Endodermal cell (in vitro differentiated cells): Measurements from ENCODE around the gene FMNL3. TPM values are rescaled to one million over a fixed set of nuclear protein-coding genes. Genes with fewer than 3 reads are reported as not detected.
A peak's percentile ranks its signal among the peaks of the same experiment; 100 is the strongest.
"Not testable (repeated sequence)": the region's sequence is repeated elsewhere in the genome, so short reads cannot be mapped to it uniquely, and the experiment has no call there.

Experiments used
- DNase-seq: peaks from one replicate; pipeline ENCODE4 v3.0.0-alpha.2; 2017
- H3K27ac ChIP-seq: 2 replicates; pipeline ENCODE4 v1.5.1; 2013; ENCODE audit warnings: mild to moderate bottlenecking, low read depth, low read length, moderate library complexity
- H3K27me3 ChIP-seq: 2 replicates; pipeline ENCODE4 v1.6.1; 2013; ENCODE audit warnings: mild to moderate bottlenecking, low read length, moderate library complexity; ENCODE audit not compliant: insufficient read depth, control insufficient read depth, poor library complexity, severe bottlenecking
- H3K36me3 ChIP-seq: 2 replicates; pipeline ENCODE4 v1.7.0; 2013; ENCODE audit warnings: mild to moderate bottlenecking, low read length, moderate library complexity; ENCODE audit not compliant: control insufficient read depth, insufficient read depth
- H3K4me1 ChIP-seq: one replicate; pipeline ENCODE4 v1.7.0; 2013; ENCODE audit warnings: low read length; ENCODE audit not compliant: control insufficient read depth, insufficient read depth
- H3K4me3 ChIP-seq: 2 replicates; pipeline ENCODE4 v1.5.1; 2013; ENCODE audit warnings: mild to moderate bottlenecking, low read length, moderate library complexity
- H3K9ac ChIP-seq: 2 replicates; pipeline ENCODE4 v1.6.1; 2013; ENCODE audit warnings: mild to moderate bottlenecking, low read length, moderate library complexity; ENCODE audit not compliant: poor library complexity, severe bottlenecking; ENCODE audit errors: extremely low read depth
- H3K9me3 ChIP-seq: 2 replicates; pipeline ENCODE4 v1.6.1; 2013; ENCODE audit warnings: mild to moderate bottlenecking, low read length, moderate library complexity; ENCODE audit not compliant: control insufficient read depth
- H3K27ac Mint-ChIP-seq: 2 replicates; pipeline ENCODE4 v1.8.0; 2020; ENCODE audit warnings: mixed read lengths
- H3K27me3 Mint-ChIP-seq: 2 replicates; pipeline ENCODE4 v1.8.0; 2021; ENCODE audit warnings: mild to moderate bottlenecking, mixed read lengths; ENCODE audit not compliant: insufficient read depth
- H3K36me3 Mint-ChIP-seq: 2 replicates; pipeline ENCODE4 v1.8.0; 2020; ENCODE audit warnings: low read depth, mixed read lengths
- H3K4me1 Mint-ChIP-seq: 2 replicates; pipeline ENCODE4 v1.8.0; 2020; ENCODE audit warnings: mixed read lengths
- H3K4me3 Mint-ChIP-seq: 2 replicates; pipeline ENCODE4 v1.8.0; 2020; ENCODE audit warnings: mild to moderate bottlenecking, moderate library complexity, mixed read lengths
- H3K9me3 Mint-ChIP-seq: 2 replicates; pipeline ENCODE4 v1.8.0; 2020; ENCODE audit warnings: mild to moderate bottlenecking, mixed read lengths
- CTCF ChIP-seq: fragments of 200-600 bp; sonication (generic); conservative IDR thresholded peaks from 2 replicates; pipeline ENCODE4 v1.5.0; 2021; ENCODE audit warnings: antibody characterized with exemption, mild to moderate bottlenecking
- WGBS, 2 experiments: methylation state at CpG; one replicate each; pipeline versions ENCODE4 v1.1.5 to v1.1.7; 2013; ENCODE audit warnings: missing lambda C conversion rate in 2 of 2, mixed read lengths in 1 of 2; ENCODE audit not compliant: insufficient coverage in 1 of 2, insufficient read length in 1 of 2; 5-methylcytosine and 5-hydroxymethylcytosine counted together
- total RNA-seq, 2 donors: library from RNA; stranded (reverse); fragmentation: NEBNext Ultra II Directional in 1 of 2; extraction: Animal tissue kit (Norgen Biotek cat#: 25700) in 1 of 2; gene quantifications; 2 replicates in 1 of 2; 3 replicates in 1 of 2; pipeline ENCODE4 v1.2.1, GENCODE V29; 2021

FMNL3 gene
- total RNA-seq, 2 donors from 2014 or later = 22.4 to 23.5 TPM

GRCh38 chr12:49744363-49744885 is 37.2 kb upstream of the FMNL3 start:
- H3K4me1 ChIP-seq = peaks cover 12% of the 10 kb centered on the region
- TF ChIP-seq CTCF = no peak
- H3K4me3 ChIP-seq = peak overlapping the region; percentile 91
- no peaks in the 10 kb centered on the region for H3K9me3 ChIP-seq
- 93 to 95% methylated on average over 3 of the region's 3 CpGs for WGBS, 2 experiments
- DNase-seq = no peak
- H3K9ac ChIP-seq = no peak overlapping the region
- H3K36me3 ChIP-seq = peaks cover 40% of the 10 kb centered on the region
- Mint-ChIP-seq H3K36me3 (peaks cover 18% of the 10 kb centered on the region), H3K27me3 (no peaks in the 10 kb centered on the region), H3K4me1 (peaks cover 47% of the 10 kb centered on the region), H3K9me3 (no peaks in the 10 kb centered on the region), H3K27ac (peak overlapping the region; percentile 76), H3K4me3 (peak overlapping the region; percentile 6)
- H3K27me3 ChIP-seq = no peaks in the 10 kb centered on the region
- H3K27ac ChIP-seq = no peak overlapping the region

- peaks cover 17% of the 10 kb centered on the region for H3K36me3 Mint-ChIP-seq
- peaks cover 32% of the 10 kb centered on the region for H3K4me1 Mint-ChIP-seq
- peak overlapping the region; percentile 99 for H3K27ac Mint-ChIP-seq
- no peak for TF ChIP-seq CTCF
- Histone ChIP-seq H3K36me3 (peaks cover 29% of the 10 kb centered on the region), H3K4me1 (peaks cover 7% of the 10 kb centered on the region), H3K4me3 (peak overlapping the region; percentile 91), H3K27ac (peak overlapping the region; percentile 96), H3K27me3 (no peaks in the 10 kb centered on the region), H3K9me3 (no peaks in the 10 kb centered on the region), H3K9ac (peak overlapping the region; percentile 97)
- peaks cover 5% of the 10 kb centered on the region for H3K27me3 Mint-ChIP-seq
- H3K4me3 Mint-ChIP-seq = peak overlapping the region; percentile 95
- 0% methylated on average over 8 to 34 of the region's 35 CpGs for WGBS, 2 experiments
- peak; percentile 93 for DNase-seq
- no peaks in the 10 kb centered on the region for H3K9me3 Mint-ChIP-seq
Measured at GRCh38 chr12:49741882-49742620, 34.8 kb upstream of the FMNL3 start.

- no peaks in the 10 kb centered on the region for H3K27me3 ChIP-seq
- TF ChIP-seq CTCF = peak; percentile 94
- peak; percentile 100 for DNase-seq
- Mint-ChIP-seq H3K36me3 (peaks cover 12% of the 10 kb centered on the region), H3K27me3 (peaks cover 5% of the 10 kb centered on the region), H3K27ac (peak within 1 kb of the TSS; percentile 99), H3K4me3 (peak within 1 kb of the TSS; percentile 95), H3K4me1 (peaks cover 30% of the 10 kb centered on the region), H3K9me3 (peaks cover 2% of the 10 kb centered on the region)
- H3K4me1 ChIP-seq = peaks cover 7% of the 10 kb centered on the region
- H3K4me3 ChIP-seq = peak within 1 kb of the TSS; percentile 91
- peak within 1 kb of the TSS; percentile 96 for H3K27ac ChIP-seq
- H3K9me3 ChIP-seq = no peaks in the 10 kb centered on the region
- WGBS, 2 experiments = 5 to 6% methylated on average over 32 to 50 of the region's 50 CpGs
- peaks cover 20% of the 10 kb centered on the region for H3K36me3 ChIP-seq
- H3K9ac ChIP-seq = peak within 1 kb of the TSS; percentile 97
Measured at GRCh38 chr12:49740930-49741881, 34.0 kb upstream of the FMNL3 start, which contains the start of gene TMBIM6. TMBIM6 (plus strand) TSS chr12:49741557; CDS start chr12:49752494, 10,937 bp downstream.

- not testable (repeated sequence) for H3K27me3 Mint-ChIP-seq, H3K4me3 Mint-ChIP-seq
- 92 to 96% methylated on average over 11 to 12 of the region's 12 CpGs for WGBS, 2 experiments
Measured at GRCh38 chr12:49740277-49740676, 33.1 kb upstream of the FMNL3 start.

More at GRCh38 chr12:49740277-49740676, 33.1 kb upstream of the FMNL3 start:
- DNase-seq = peak; percentile 56
- H3K36me3 Mint-ChIP-seq = peaks cover 14% of the 10 kb centered on the region
- not testable (repeated sequence) for H3K4me1 ChIP-seq, H3K27ac Mint-ChIP-seq, H3K27ac ChIP-seq, H3K9me3 Mint-ChIP-seq, H3K27me3 ChIP-seq, H3K4me3 ChIP-seq, H3K9ac ChIP-seq, H3K9me3 ChIP-seq
- peaks cover 20% of the 10 kb centered on the region for H3K36me3 ChIP-seq
- peaks cover 30% of the 10 kb centered on the region for H3K4me1 Mint-ChIP-seq
